C4-2B (cell line): Measurements from ENCODE around the gene HAUS5.

Source experiments
- H3K27ac ChIP-seq: fragments of 450-650 bp; 2 replicates; pipeline ENCODE4 v1.5.1; 2017
- ZFX ChIP-seq: fragments of 450-650 bp; IDR thresholded peaks from 2 replicates; pipeline ENCODE4 v1.6.1; 2017
- TF ChIP-seq, protein P1 (sequence below): fragments of 450-650 bp; conservative IDR thresholded peaks from 2 replicates; pipeline ENCODE4 v1.5.1; 2017; ENCODE audit warnings: mild to moderate bottlenecking

HAUS5 gene

DNA sequence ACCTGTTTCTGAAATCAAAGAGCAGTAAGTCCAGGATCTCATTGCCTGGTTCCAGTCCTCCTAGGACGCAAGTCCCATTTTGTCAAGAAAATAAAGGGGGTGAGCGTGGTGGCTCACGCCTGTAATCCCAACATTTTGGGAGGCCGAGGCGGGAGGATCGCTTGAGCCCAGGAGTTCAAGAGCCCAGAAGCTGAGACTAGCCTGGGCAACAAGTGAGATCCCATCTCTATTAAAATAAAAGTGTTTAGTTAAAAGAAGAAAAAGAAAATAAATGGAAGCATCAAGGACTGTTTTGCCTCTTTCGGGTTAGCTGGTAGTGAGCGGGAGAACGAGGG lies 344 bp upstream of the HAUS5 start:
- TF ChIP-seq ZFX, result no peak
- TF ChIP-seq, protein P1, sequence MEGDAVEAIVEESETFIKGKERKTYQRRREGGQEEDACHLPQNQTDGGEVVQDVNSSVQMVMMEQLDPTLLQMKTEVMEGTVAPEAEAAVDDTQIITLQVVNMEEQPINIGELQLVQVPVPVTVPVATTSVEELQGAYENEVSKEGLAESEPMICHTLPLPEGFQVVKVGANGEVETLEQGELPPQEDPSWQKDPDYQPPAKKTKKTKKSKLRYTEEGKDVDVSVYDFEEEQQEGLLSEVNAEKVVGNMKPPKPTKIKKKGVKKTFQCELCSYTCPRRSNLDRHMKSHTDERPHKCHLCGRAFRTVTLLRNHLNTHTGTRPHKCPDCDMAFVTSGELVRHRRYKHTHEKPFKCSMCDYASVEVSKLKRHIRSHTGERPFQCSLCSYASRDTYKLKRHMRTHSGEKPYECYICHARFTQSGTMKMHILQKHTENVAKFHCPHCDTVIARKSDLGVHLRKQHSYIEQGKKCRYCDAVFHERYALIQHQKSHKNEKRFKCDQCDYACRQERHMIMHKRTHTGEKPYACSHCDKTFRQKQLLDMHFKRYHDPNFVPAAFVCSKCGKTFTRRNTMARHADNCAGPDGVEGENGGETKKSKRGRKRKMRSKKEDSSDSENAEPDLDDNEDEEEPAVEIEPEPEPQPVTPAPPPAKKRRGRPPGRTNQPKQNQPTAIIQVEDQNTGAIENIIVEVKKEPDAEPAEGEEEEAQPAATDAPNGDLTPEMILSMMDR, result no peak
- H3K27ac ChIP-seq, result peak overlapping the region; percentile 76; the same call in 1 of the 2 replicates

DNA sequence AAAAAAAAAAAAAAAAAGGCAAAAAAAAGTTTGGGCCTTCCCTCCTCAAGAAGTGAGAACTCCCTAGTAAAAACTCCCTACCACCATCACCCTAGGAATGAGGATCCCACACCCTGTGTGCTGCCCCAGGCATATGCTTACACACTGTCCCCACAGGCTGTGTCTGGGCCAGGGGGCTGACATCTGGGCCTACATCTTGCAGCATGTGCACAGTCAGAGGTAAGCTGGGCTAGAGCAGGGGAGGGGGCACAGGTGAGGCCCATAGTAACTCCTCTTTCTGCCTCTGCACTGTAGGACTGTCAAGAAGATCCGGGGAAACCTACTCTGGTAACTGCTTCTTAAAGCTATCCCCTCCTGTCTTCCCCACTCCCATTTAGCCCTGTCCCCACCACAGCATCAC lies 1.0 kb downstream of the HAUS5 start:
- H3K27ac ChIP-seq, result no peak overlapping the region; the same call in 1 of the 2 replicates
- TF ChIP-seq, protein P1, result no peak
- TF ChIP-seq ZFX, result no peak

DNA sequence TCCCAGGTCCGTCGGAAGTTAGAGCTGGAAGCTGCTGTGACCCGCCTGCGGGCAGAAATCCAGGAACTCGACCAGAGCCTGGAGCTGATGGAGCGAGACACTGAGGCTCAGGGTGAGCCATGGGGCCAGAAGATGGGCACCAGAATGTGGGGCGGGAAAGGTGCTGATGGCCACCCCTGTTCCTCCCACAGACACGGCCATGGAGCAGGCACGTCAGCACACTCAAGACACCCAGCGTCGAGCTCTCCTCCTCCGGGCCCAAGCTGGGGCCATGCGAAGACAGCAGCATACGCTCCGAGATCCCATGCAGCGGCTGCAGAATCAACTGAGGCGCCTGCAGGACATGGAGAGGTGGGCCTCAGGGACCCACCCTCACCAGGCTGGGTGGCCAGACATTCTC lies 2.5 kb downstream of the HAUS5 start:
- no peak overlapping the region for H3K27ac ChIP-seq
- TF ChIP-seq ZFX, result no peak
- TF ChIP-seq, protein P1, result no peak

DNA sequence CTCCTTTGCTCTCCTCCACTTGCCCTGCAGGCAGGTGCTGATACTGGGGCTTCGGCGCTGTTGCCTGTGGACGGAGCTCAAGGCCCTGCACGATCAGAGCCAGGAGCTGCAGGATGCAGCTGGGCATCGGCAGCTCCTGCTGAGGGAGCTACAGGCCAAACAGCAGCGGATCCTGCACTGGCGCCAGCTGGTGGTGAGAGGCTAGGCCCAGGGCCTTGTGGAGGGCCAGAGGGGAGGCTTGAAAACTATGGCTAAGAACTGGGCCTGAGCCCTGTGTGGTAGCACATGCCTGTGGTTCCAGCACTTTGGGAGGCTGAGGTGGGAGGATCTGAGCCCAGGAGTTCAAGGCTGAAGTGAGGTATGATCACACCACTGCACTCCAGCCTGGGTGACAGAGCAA lies 6.3 kb downstream of the HAUS5 start:
- TF ChIP-seq ZFX, result no peak
- TF ChIP-seq, protein P1, result no peak
- H3K27ac ChIP-seq, result no peak overlapping the region

DNA sequence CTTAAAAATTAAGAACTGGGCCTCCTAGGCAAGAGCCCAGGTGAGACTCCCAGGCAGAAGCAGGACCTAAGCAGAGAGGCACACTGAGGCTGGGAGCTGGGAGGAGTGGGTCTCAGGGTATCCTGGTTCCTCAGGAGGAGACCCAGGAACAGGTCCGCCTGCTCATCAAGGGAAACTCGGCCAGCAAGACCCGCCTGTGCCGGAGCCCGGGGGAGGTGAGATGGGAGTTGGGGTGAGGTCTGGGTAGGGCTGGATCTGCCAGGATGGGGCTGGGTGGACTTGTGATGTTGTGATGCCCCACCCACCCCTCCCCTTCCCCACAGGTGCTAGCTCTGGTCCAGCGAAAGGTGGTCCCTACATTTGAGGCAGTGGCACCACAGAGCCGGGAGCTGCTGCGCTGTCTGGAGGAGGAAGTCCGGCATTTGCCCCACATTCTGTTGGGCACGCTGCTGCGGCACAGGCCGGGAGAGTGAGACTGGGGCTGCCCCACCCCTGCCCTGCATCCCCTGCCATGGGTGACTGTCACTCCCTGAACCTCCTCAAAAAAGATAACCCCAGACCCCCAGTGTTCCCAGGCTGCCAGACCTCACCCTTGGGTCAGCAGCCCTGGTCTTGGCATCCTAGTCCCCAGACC lies 6.9 kb downstream of the HAUS5 start:
- TF ChIP-seq, protein P1, result no peak
- TF ChIP-seq ZFX, result no peak
- no peak overlapping the region for H3K27ac ChIP-seq

DNA sequence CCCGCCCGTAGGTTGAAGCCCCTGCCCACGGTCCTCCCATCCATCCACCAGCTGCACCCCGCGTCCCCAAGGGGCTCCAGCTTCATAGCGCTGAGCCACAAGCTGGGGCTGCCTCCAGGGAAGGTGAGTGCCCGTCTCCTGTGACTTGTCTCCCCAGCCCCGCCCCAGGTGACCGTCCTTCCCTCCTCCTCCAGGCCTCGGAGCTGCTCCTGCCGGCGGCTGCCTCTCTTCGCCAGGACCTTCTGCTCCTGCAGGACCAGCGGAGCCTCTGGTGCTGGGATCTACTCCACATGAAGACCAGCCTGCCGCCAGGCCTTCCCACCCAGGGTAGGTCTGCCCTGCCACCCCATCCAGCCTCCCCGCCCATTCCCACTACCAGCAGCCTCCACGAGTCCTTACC lies 7.5 kb downstream of the HAUS5 start:
- TF ChIP-seq, protein P1, result no peak
- no peak for TF ChIP-seq ZFX
- no peak overlapping the region for H3K27ac ChIP-seq

DNA sequence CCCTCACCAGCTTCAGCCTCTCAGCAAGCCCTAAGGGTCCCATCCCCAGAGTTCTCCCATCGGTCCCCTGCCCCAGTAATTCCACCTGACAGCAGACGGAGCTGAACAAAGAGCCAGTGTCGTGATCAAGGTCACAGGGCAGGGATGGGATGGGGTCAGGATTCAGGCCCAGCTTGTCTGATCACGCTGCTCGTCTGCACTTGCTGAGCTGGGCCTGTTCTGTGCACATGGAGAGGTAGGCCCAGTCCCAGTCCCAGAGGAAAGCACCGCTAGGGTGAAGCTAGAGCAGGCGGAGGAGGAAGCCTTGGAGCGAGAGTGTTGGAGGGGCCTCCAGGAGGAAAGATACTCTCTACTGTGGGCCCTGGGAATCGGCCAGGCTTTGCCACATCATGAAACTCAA lies 9.2 kb downstream of the HAUS5 start:
- TF ChIP-seq, protein P1, result no peak
- no peak for TF ChIP-seq ZFX
- no peak overlapping the region for H3K27ac ChIP-seq
